HG03103 (cell line): ENCODE measurements around the gene ZGPAT.

ENCODE experiments used
- ATAC-seq: cut with Tn5 transposase; IDR thresholded peaks from one replicate; pipeline ENCODE4 v1.9.1; 2021; ENCODE audit warnings: low read depth; ENCODE audit not compliant: unreplicated experiment

ZGPAT gene

GRCh38 chr20:63678667-63679465 lies 29.0 kb upstream of the ZGPAT start:
- no peak for ATAC-seq

- ATAC-seq = no peak
Measured at GRCh38 chr20:63679799-63680305, 28.0 kb upstream of the ZGPAT start.

GRCh38 chr20:63680427-63680826 lies 27.4 kb upstream of the ZGPAT start:
- no peak for ATAC-seq

GRCh38 chr20:63680857-63681608 lies 26.8 kb upstream of the ZGPAT start:
- ATAC-seq = no peak

- ATAC-seq = no peak
Measured at GRCh38 chr20:63681609-63682142, 26.2 kb upstream of the ZGPAT start.

- no peak for ATAC-seq
Measured at GRCh38 chr20:63682384-63683139, 25.3 kb upstream of the ZGPAT start.

- ATAC-seq = no peak
Measured at GRCh38 chr20:63685269-63686026, 22.4 kb upstream of the ZGPAT start.

GRCh38 chr20:63686094-63686491 lies 21.7 kb upstream of the ZGPAT start:
- no peak for ATAC-seq

- no peak for ATAC-seq
Measured at GRCh38 chr20:63686492-63687321, 21.1 kb upstream of the ZGPAT start.

GRCh38 chr20:63687419-63688178 lies 20.2 kb upstream of the ZGPAT start:
- no peak for ATAC-seq

GRCh38 chr20:63688228-63689045 lies 19.4 kb upstream of the ZGPAT start:
- ATAC-seq = no peak

- no peak for ATAC-seq
Measured at GRCh38 chr20:63689046-63690002, 18.5 kb upstream of the ZGPAT start.

GRCh38 chr20:63690003-63690897 lies 17.6 kb upstream of the ZGPAT start:
- ATAC-seq = no peak

- no peak for ATAC-seq
Measured at GRCh38 chr20:63690898-63691710, 16.7 kb upstream of the ZGPAT start.
